Stimulated activated CD4-positive, alpha-beta T cell treated with anti-CD3 and anti-CD28 coated beads, TNF-alpha, amount 100 ng/mL, for 4 hours (primary cell): ENCODE results near the gene RMDN2.
"Not testable (repeated sequence)": the region's sequence is repeated elsewhere in the genome, so short reads cannot be mapped to it uniquely, and the experiment has no call there.

ENCODE experiments used
- DNase-seq, 3 experiments: peaks; one replicate each; pipeline ENCODE4 v3.0.0-alpha.2; 2020; ENCODE audit warnings: low read depth in 3 of 3

RMDN2 gene

DNA sequence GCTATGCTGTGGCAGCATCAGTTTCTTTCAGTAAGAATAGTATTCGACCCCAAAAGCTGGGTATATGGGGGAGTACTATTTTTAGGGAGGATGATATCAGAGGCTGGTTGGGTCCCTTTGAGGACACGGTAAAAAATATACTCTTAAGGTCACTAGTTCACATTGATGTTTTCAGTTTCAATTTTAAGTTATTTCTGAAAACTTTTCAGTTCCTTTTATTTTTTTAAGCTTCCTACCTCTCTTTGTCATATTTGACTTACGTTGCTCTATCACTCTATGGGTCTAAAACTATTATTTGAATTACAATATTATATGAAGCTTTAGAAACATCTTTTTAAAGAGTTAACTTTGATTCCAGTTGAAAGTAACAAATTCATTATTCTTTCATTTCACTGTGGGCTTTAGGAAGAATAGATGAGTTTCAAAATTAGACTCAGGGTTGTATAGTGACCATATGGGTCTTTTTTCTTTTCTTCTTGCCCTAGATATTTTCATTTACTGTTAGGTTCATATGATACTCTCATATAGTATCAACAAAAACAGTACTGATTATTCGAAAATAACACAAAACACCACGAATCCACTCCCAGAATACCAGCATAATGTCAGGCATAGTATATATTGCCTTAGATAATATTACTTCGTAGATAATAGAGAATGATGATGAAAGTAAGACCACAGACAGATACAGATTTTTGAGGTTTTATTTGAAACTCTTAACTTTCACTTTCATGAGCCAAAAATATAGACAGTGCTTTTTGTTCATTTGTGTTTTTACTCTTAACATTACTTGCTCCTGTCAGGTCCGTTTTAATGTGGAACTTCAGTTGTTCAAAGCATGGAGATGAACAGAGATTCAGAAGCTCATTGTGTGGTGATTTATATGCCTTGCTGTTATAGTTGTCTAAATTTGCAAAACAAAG lies 9.8 kb downstream of the RMDN2 start:
- no peak for DNase-seq

DNA sequence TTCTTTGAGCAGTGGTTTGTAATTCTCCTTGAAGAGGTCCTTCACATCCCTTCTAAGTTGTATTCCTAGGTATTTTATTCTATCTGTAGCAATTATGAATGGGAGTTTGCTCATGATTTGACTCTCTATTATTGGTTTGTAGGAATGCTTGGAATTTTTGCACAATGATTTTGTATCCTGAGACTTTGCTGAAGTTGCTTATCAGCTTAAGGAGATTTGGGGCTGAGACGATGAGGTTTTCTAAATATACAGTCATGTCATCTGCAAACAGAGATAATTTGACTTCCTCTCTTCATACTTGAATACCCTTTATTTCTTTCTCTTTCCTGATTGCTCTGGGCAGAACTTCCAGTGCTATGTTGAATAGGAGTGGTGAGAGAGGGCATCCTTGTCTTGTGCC lies 12.5 kb downstream of the RMDN2 start:
- DNase-seq, result not testable (repeated sequence)

DNA sequence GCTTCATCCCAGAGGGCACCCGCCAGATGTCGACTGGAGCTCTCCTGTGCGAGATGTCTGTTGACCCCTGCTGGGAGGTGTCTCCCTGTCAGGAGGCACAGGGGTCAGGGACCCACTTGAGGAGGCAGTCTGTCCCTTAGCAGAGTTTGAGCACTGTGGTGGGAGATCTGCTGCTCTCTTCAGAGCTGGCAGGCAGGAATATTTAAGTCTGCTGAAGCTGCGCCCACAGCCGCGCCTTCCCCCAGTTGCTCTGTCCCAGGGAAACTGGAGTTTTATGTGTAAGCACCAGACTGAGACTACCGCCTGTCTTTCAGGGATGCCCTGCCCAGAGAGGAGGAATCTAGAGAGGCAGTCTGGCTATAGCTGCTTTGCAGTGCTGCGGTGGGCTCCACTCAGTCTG lies 16.2 kb downstream of the RMDN2 start:
- DNase-seq, result not testable (repeated sequence)

DNA sequence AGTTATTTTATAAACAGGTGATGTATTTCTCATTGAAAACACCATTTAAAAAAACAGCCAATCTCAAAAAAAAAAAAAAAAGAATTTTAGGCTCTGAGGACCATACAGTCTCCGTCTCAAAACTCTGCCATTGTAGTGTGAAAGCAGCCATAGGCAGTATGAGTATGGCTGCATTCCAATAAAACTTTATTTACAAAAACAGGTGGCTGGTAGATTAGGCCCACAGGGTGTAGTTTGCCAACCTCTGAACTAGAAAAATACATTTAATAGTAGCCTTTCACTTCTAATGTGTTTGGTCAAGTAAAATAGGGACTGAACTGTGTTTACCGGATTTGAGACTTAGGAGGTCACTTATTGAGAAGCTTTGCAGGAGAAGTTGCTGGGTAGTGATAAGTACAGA lies 19.2 kb downstream of the RMDN2 start:
- no peak for DNase-seq

DNA sequence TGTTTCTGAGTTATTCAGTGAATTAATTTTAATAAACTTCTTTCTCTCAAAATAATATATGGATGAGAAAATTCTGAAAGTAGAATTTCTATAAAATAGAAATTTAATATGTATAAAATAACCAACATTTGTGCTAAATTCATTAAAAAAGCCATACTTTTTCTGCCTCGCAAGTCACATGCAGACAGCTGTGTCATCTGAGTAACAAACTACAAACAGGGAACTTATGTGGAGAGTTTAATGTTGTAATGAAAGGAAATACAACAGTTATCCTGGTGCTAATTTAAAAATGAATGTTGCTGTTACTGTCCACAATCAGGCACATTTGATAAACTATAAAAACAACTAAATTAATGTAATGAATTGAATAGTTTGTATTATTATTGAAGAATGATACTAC lies 22.2 kb downstream of the RMDN2 start:
- no peak for DNase-seq

GRCh38 chr2:37962018-37962739 lies 37.1 kb downstream of the RMDN2 start:
- not testable (repeated sequence) for DNase-seq

DNA sequence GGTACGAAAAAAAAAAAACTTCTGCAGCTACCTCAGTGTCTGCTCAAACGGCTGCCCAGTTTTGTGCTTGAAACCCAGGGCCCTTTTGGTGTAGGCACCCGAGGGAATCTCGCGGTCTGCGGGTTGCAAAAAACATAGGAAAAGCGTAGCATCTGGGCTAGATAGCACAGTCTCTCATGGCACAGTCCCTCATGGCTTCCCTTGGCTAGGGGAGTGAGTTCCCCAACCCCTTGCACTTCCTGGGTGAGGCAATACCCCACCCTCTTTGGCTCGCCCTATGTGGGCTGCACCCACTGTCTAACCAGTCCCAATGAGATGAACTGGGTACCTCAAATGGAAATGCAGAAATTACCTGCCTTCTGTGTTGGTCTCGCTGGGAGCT lies 37.6 kb downstream of the RMDN2 start:
- DNase-seq, result not testable (repeated sequence)

DNA sequence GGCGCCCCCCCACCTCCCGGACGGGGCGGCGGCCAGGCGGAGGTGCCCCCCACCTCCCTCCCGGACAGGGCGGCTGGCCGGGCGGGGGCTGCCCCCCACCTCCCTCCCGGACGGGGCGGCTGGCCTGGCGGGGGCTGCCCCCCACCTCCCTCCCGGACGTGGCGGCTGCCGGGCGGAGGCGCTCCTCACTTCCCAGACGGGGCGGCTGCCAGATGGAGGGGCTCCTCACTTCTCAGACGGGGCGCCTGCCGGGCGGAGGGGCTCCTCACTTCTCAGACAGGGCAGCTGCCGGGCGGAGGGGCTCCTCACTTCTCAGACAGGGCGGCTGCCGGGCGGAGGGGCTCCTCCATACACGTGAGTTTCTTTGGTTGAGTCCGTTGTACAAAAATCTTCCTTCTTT lies 38.8 kb downstream of the RMDN2 start:
- not testable (repeated sequence) for DNase-seq

GRCh38 chr2:37966326-37966725 lies 41.2 kb downstream of the RMDN2 start:
- DNase-seq, result no peak

DNA sequence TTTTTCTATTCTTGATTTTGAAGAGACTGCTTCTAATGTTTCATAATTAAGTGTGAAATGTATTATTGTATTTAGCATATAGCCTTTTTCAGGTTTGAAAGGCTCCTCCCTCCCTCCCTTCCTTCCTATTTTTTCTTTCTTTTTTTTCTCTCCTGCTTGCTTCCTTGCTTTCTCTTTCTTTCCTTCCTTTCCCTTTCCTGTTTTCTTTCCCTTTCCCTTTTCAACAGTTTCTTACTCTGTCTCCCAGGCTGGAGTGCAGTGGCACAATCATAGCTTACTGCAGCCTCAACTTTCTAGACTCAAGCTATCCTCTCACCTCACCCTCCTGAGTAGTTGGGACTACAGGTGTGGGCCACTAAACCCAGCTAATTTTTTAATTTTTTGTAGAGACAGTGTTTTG lies 44.6 kb downstream of the RMDN2 start:
- DNase-seq, result no peak

GRCh38 chr2:37971971-37972370 lies 46.9 kb downstream of the RMDN2 start:
- no peak for DNase-seq

- DNase-seq, result no peak
Observed at GRCh38 chr2:37973615-37974353, 48.7 kb downstream of the RMDN2 start.

GRCh38 chr2:37975808-37976207 lies 50.7 kb downstream of the RMDN2 start:
- DNase-seq, result no peak

DNA sequence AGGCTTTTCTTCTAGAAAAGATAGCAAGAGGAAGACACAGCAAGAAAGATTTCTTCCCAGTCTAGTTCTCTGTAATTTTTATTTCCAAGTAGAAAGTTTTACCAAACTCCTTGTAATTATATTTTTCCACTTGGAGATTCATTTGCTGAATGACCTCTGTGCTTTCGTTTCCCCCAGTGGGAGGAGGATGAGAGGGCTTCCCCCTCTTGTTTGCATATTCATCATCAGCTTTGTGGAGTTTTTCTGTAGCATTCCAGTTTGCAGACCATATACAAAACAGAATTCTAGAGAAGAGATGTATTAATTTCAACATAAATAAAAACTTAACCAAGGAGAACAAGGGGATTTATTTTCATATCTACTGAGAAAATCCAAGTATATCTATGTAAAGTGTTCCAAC lies 51.3 kb downstream of the RMDN2 start:
- DNase-seq, result no peak

DNA sequence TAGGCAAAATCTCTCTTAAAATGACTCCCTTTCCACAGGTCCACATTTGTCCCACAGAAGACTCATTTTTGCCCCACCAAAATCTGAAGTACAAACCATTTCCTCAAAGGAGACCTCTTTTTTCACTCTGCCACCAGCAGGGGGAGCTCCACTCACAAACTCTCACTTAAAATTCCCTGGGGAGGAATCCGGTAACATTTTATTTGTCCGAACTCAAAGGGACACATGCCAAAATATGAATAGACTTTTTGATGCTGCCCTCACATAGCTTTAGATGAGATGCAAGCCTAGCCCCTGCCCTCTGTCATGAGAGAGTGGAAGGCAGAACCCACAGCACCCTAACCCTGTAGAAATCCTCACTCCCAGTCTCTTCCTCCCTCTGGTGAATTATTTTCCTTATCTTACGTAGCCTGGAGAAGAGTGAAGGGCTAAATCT lies 57.1 kb downstream of the RMDN2 start:
- peak; percentile 24 to 41 (median 30) for DNase-seq

DNA sequence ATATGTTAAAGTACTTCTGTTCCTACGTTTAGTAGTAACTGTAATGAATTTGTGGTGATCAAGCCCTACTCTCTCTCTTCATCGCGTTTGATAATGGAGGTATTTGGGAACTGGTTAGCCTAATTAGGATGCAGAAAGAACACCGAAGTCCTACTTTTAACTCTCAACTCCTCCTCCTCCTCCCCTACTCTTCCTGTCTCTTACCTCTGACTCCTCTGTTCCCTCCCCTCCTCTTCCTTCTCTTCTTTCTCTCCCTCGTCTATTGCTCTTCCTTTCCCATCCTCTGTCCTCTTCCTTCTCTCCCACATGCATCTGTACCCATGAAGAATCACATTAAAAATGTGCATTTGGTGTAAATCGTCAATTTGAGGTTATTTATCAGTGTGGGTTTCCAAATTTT lies 57.8 kb downstream of the RMDN2 start:
- no peak for DNase-seq

GRCh38 chr2:37983719-37984118 lies 58.6 kb downstream of the RMDN2 start:
- no peak for DNase-seq

- DNase-seq, result no peak
Observed at GRCh38 chr2:37984176-37984575, 59.1 kb downstream of the RMDN2 start.

DNA sequence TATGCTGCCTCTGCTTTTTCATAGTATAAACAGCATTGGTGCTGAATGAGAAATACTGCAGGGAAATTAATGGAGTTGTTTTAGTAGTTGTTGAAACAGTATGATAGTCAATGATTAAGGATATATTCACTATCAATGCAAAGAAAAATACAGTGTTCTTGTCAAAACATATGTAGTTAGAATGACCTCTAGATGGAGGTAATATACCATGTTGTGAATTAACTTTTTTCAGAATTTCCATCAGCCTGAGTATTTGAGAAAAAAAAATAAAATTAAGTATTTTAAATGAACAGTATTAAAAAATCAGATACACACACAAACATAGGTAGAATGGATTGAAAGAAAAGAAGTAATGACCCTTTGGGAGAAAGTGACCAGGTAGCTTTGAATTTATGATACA lies 59.5 kb downstream of the RMDN2 start:
- DNase-seq, result no peak

- DNase-seq, result no peak
Observed at GRCh38 chr2:37985333-37985732, 60.2 kb downstream of the RMDN2 start.

GRCh38 chr2:37987098-37987775 lies 62.1 kb downstream of the RMDN2 start:
- no peak for DNase-seq

DNA sequence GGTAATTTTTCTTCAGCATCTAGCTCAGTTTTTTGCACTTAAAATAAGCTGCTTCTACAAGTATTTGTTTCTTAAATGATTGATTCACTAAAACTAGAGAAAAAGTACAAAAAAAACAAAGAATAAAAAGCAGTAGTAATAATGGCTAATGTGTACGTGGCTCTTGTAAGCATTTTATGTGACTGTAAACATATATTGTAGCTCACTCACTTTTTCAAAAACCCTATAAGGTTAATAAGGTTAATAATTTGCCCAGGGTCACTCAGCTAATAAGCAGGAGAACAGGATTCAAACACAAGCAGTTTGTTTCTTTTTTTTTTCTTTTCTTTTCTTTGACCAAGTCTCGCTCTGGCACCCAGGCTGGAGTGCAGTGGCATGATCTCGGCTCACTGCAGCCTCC lies 67.5 kb downstream of the RMDN2 start:
- DNase-seq, result no peak
